ENCODE results near the gene PCSK2.

DNA sequence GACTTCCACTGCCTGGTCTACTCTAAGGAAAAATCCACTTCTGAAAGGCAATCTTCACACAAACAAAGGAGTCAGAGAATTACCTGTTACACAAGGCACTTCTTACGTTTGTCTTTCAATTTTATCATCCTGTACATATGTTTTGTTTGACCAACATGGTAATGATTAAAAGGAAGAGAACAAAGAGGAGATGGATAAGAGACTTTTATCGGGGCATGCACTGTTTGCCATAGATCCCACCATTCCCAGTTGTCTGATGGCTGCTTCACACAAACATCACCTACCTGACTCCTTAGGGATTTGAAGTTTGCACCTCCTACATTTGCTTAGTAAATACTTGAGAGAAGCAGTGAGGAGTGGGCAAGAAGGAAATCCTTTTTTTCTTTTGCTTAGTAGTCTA lies 217.3 kb downstream of the PCSK2 start:
- TF ChIP-seq, protein P1, sequence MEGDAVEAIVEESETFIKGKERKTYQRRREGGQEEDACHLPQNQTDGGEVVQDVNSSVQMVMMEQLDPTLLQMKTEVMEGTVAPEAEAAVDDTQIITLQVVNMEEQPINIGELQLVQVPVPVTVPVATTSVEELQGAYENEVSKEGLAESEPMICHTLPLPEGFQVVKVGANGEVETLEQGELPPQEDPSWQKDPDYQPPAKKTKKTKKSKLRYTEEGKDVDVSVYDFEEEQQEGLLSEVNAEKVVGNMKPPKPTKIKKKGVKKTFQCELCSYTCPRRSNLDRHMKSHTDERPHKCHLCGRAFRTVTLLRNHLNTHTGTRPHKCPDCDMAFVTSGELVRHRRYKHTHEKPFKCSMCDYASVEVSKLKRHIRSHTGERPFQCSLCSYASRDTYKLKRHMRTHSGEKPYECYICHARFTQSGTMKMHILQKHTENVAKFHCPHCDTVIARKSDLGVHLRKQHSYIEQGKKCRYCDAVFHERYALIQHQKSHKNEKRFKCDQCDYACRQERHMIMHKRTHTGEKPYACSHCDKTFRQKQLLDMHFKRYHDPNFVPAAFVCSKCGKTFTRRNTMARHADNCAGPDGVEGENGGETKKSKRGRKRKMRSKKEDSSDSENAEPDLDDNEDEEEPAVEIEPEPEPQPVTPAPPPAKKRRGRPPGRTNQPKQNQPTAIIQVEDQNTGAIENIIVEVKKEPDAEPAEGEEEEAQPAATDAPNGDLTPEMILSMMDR (IDR thresholded peaks at IDR 0.05): no peak
- no peak for TF ChIP-seq POLR2A (IDR thresholded peaks at IDR 0.05; ENCODE audit: low read depth)
- TF ChIP-seq POLR2AphosphoS5 (IDR thresholded peaks at IDR 0.05): no peak

All from esophagus muscularis mucosa (tissue), 3 donors.